Measurements from ENCODE around the gene MELTF.

Gene MELTF

DNA sequence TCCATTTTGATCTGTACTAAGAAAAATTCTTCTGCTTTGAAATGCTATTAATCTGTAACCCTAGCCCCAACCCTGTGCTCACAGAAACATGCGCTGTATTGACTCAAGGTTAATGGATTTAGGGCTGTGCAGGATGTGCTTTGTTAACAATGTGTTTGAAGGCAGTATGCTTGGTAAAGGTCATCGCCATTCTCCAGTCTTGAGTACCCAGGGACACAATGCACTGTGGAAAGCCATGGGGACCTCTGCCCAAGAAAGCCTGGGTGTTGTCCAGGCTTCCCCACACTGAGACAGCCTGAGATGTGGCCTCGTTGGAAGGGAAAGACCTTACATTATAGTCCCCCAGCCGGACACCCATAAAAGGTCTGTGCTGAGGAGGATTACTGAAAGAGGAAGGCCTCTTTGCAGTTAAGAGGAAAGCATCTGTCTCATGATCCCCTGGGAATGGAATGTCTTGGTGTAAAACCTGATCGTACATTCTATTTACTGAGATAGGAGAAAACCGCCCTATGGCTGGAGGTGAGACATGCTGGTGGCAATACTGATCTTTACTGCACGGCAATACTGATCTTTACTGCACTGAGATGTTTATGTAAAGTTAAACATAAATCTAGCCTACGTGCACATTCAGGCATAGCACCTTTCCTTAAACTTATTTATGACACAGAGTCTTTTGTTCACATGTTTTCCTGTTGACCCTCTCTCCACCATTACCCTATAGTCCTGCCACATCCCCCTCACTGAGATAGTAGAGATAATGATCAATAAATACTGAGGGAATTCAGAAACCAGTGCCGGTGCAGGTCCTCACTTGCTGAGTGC lies 67.3 kb downstream of the MELTF start:
- no peak for DNase-seq
- in situ Hi-C loops (cut with HindIII; ENCODE audit: low pct_ligation_motif_present, low pct_unique_long_range_greater_than_20kb, low sequenced_read_pairs) = no loop called here

DNA sequence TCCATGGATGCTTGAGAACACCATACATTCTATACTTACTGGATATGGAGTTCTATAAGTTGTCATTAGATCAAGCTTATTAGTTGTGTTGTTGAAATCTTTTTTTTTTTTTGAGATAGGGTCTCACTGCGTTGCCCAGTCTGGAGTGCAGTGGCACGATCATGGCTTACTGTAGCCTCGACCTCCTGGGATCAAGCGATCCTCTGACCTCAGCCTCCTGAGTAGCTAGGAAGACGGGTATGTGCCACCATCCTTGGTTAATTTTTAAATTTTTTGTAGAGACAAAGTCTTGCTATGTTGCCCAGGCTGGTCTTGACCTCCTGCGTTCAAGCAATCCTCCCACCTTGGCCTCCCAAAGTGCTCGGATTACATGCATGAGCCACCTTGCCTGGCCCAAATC lies 74.8 kb downstream of the MELTF start:
- DNase-seq = no peak
- in situ Hi-C loops (cut with HindIII; ENCODE audit: low pct_ligation_motif_present, low pct_unique_long_range_greater_than_20kb, low sequenced_read_pairs) = no loop called here

Data from ACHN (cell line).